NCI-H69 (cell line): ENCODE measurements around the gene IGLL5.
A peak's percentile ranks its signal among the peaks of the same experiment; 100 is the strongest.
"Not testable (repeated sequence)": the region's sequence is repeated elsewhere in the genome, so short reads cannot be mapped to it uniquely, and the experiment has no call there.

Source experiments
- DNase-seq: peaks from one replicate; lab custom pipeline; 2025; lab: John Stamatoyannopoulos, UW

The IGLL5 gene

GRCh38 chr22:22884010-22884887 is 3.4 kb upstream of the IGLL5 start:
- peak; percentile 71 for DNase-seq

DNA sequence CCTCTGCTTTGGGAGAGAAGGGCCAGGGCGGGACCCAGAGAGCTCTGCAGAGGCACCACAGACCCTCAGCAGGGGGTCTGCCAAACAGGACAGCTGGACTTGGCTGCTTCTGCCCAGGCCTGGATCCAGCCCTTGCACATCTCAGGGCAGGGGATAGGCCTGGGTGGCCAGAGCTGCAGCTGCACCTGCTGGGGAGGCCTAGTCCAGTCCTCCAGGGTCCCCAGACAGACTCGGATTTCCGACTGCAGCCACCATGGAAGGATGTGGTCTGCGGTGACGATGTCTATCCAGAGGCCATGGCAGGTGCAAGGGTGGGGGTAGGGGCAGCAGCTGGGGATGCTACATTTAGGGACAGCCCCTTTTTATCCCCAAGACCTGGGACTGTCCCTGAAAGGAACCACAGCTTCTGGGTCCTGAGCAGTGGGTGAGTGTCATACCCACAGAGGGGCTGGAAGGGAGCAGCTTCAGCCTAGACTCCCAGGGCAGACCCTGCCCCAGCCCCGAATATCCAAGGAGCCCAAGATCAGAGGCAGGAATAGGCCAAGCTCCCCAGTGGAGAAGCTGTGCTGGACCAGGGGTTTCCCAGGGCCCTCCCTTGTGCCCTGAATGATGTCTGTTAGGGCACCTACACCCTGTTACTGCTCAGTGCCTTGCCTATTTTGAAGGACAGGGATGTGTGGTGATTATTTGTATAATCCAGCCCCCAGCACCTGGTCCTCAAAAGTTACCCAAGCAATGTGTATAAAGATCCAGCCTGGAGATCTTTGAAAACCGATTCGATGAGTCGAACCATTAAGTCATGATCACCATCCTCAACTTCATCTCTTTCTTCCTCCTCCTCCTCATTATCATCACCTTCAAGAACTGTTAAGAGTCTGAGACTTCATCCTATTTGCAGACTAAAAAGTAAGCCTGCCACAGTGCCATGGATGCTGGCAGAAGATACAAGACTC is 2.5 kb upstream of the IGLL5 start:
- DNase-seq: no peak

- no peak for DNase-seq
Measured at GRCh38 chr22:22886546-22886945, 1.1 kb upstream of the IGLL5 start.

GRCh38 chr22:22888571-22889353 is 1.1 kb downstream of the IGLL5 start:
- DNase-seq: no peak

DNA sequence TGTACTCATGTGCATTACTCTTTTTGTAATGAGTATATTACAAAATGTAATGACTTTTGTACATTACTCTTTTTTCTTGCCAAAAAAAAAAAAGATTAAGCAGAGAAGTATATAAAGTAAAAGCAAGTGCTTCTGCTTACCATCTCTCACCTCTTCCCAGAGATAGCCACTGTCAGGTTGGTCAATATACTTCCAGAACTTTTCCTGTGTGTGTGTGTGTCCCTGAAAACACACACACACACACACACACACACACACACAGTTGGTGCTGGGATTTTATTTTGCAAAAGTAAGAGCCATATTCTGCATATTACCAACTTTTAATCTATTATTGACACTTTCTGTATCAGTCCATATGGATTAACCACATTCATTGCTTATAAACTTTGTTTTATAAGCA is 2.5 kb downstream of the IGLL5 start:
- DNase-seq: no peak

DNA sequence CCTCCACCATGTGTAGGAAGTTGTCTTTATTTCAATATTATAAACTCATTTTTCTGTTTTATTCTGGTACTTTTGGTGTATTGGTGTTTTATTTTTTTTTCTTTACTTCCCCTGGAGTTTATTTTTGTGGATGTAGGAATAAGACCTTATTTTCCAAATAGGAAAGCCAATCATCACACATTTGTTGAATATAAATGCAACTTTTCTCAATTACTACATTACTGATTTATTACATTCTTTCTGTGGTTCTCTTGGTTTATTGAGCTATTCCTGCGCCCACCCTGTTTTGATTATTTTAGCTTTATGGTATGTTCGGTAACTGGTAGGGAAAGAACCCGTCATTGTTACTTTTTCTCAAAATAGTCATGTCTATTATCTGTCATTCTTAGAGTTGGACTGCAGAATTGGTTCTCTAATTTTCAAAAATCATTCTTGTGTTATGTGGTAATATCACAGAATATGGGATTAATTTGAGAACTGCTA is 3.6 kb downstream of the IGLL5 start:
- DNase-seq: no peak

DNA sequence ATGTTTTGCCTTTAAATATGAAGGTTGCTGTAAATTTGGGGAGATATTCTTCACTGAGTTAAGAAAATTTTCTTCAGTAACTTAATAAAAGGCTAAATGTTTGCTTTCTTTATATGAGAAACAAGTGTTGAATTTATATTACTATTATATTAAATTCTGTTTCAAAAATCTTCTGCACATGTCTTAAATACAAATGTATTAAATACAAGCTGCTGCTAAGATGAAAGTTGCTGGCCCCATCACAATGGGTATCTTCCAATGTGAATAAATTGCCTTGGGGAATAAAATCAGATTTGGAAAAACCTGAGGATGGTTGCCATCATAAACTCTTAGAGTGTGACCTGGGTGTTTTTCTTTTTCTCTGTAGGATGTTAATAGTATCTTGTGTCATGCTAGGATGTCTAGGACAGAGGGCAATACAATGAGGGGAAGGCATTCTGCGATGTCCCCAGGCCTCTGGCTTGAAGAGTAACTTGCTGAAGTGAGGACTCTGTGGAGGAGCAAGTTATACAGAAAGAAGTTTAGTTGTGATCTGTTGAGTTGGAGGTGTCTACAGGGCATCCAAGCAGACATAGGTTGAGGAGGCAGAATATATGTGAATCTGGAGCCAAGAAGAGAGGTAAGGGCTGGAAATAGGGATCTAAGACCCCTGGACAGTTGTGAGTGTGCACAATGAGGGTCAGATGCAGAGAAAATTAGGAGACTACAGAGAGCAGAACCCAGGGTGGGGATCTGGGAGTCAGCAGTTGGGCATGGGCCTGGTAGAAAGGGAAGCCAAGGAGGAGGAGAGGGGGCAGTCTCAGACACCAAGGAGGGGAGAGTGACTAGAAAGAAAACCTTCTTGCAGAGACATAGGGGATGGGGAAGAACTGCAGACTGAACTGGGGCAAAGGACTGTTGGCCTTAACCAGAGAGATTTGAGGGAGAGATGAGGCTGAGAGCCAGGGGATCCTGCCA is 4.8 kb downstream of the IGLL5 start:
- DNase-seq: no peak

- DNase-seq: no peak
Measured at GRCh38 chr22:22893077-22893805, 5.6 kb downstream of the IGLL5 start.

DNA sequence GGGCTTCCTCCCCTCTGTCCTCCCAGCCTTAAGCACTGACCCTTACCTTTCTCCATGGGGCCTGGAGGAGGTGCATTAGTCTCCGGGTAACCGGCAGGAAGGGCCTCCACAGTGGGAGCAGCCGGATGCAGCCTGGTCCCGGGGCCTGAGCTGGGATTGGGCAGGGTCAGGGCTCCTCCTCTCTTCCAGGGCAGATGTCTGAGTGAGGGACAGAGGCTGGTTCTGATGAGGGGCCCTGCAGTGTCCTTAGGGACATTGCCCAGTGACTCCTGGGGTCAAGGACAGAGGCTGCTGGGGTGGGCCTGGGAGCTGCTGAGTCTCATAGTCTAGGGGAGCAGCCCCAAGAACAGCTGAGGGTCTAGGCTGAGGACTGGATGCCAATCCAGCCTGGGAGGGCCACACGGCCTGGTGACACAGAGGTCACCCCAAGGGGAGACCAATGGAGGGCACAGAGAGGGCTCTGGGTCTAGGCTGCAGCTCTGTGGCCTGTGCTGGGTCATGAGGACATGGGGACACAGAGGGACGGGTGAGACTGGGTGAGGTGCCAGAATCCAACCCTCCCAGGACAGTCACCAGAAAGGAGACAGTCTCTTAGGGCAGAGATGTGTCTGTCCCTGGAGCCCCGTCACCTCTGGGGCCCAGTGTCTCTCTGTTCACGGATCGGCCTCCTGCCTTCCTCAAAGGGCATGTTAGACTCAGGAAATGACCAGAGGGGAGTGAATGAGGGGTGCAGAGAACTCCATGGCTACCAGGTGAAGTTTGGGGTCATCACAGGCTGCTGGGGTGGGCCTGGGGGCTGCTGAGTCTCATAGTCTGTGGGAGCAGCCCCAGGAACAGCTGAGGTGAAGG is 6.5 kb downstream of the IGLL5 start:
- no peak for DNase-seq

- DNase-seq: no peak
Measured at GRCh38 chr22:22894740-22895731, 7.4 kb downstream of the IGLL5 start.

GRCh38 chr22:22895776-22896445 is 8.3 kb downstream of the IGLL5 start:
- DNase-seq: no peak

GRCh38 chr22:22896601-22897000 is 9.0 kb downstream of the IGLL5 start:
- DNase-seq: no peak

DNA sequence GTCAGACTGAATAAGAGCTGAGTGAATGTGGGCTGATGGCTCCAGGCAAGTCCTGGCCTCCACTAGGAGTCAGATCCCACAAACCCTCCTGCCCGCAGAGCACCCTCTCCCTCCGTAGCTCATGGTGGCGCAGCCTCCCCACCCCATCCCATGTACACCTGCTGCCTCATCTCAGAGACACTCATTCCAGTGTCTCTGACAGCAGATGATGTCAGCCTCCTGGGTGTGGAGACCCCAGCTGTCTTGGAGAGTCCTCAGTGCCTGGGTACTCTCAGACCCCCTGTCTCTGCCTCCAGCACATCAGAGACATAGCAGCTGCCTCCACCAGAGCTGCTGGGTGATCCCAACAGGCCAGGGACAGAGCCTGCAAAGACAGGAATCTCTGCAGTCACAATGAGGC is 9.5 kb downstream of the IGLL5 start:
- DNase-seq: no peak

DNA sequence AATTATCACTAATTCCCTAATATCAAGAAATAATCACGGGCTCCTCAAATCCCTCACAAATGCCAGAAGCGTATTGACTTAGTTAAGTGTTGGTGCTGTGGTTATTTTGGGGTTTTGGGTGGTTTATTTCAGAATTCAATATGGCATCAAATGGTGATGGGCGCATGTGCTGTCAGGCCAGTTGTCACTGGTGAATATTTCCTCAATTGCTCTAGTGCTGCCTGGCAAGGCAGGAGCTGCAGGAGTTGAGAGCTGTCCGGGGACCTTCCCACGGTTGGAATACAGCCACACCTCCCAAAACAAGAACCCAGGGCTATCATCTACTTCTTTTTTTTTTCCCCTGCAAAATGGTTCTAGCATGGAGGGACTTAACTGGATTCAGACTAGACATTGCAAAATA is 10.3 kb downstream of the IGLL5 start:
- no peak for DNase-seq

GRCh38 chr22:22898411-22898950 is 10.9 kb downstream of the IGLL5 start:
- not testable (repeated sequence) for DNase-seq

DNA sequence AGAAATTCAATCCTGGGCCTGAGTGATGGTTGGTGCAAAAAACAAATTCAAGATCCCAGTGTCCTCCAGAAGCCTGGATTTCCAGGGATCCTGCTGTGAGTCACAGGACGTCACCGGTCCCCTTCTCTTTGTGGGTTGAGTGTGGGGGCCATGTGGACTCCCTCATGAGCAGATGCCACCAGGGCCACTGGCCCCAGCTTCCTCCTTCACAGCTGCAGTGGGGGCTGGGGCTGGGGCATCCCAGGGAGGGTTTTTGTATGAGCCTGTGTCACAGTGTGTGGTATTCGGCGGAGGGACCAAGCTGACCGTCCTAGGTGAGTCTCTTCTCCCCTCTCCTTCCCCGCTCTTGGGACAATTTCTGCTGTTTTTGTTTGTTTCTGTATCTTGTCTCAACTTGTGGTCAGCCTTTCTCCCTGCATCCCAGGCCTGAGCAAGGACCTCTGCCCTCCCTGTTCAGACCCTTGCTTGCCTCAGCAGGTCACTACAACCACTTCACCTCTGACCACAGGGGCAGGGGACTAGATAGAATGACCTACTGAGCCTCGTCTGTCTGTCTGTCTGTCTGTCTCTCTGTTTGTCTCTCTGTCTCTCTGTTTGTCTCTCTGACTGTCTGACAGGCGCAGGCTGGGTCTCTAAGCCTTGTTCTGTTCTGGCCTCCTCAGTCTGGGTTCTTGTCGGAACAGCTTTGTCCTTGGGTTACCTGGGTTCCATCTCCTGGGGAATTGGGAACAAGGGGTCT is 11.9 kb downstream of the IGLL5 start:
- DNase-seq: not testable (repeated sequence)
